GM10248 (cell line): ENCODE results near the gene CYP39A1.

ENCODE experiments used
- CTCF ChIA-PET: fragments of 300-600 bp; sonication (Branson Sonifier 250); formaldehyde crosslinking; extraction: SDS; loops from one replicate; lab custom pipeline; 2021; ENCODE audit warnings: antibody characterized with exemption; lab: Yijun Ruan, JAX
- POLR2A ChIA-PET: fragments of 350-650 bp; sonication (Branson Sonifier 250); formaldehyde crosslinking; extraction: SDS; loops from one replicate; lab custom pipeline; 2020; ENCODE audit warnings: antibody characterized with exemption; lab: Yijun Ruan, JAX
- DNase-seq: peaks from one replicate; pipeline ENCODE4 v3.0.0; 2012; ENCODE audit errors: extremely low spot score
- CTCF ChIP-seq: IDR thresholded peaks from 2 replicates; pipeline ENCODE4 v1.5.1; 2012; ENCODE audit warnings: mild to moderate bottlenecking, low read depth; ENCODE audit errors: extremely low read depth, missing control alignments, control extremely low read depth

Gene CYP39A1

GRCh38 chr6:46565531-46565930 is 87.1 kb downstream of the CYP39A1 start:
- CTCF ChIA-PET: no interaction called here
- no peak for DNase-seq
- no peak for TF ChIP-seq CTCF
- POLR2A ChIA-PET: no interaction called here

GRCh38 chr6:46563924-46564323 is 88.7 kb downstream of the CYP39A1 start:
- no peak for DNase-seq
- POLR2A ChIA-PET: no interaction called here
- no peak for TF ChIP-seq CTCF
- CTCF ChIA-PET: interaction anchor here (1.0 to 1.2 kb wide), 2 partner anchors 11 to 33 kb away, joined by 3 read pairs; no protein-coding TSS in a partner anchor

- POLR2A ChIA-PET: no interaction called here
- CTCF ChIA-PET: no interaction called here
- no peak for DNase-seq
- no peak for TF ChIP-seq CTCF
Observed at GRCh38 chr6:46556053-46556452, 96.6 kb downstream of the CYP39A1 start.

GRCh38 chr6:46555129-46555528 is 97.5 kb downstream of the CYP39A1 start:
- POLR2A ChIA-PET: no interaction called here
- CTCF ChIA-PET: no interaction called here
- DNase-seq: no peak
- no peak for TF ChIP-seq CTCF

GRCh38 chr6:46549155-46549554 is 103.5 kb downstream of the CYP39A1 start:
- TF ChIP-seq CTCF: no peak
- DNase-seq: no peak
- CTCF ChIA-PET: interaction anchor here (1.4 kb wide), 1 partner anchor 136 kb away, joined by 3 read pairs; no protein-coding TSS in a partner anchor
- POLR2A ChIA-PET: no interaction called here

GRCh38 chr6:46541556-46541955 is 111.1 kb downstream of the CYP39A1 start:
- CTCF ChIA-PET: no interaction called here
- no peak for DNase-seq
- no peak for TF ChIP-seq CTCF
- POLR2A ChIA-PET: no interaction called here

- no peak for DNase-seq
- ChIA-PET CTCF (no interaction called here), POLR2A (no interaction called here)
- TF ChIP-seq CTCF: no peak
Observed at GRCh38 chr6:46539866-46540265, 112.8 kb downstream of the CYP39A1 start.
